Measurements from ENCODE around the gene DNMT3L.

DNA sequence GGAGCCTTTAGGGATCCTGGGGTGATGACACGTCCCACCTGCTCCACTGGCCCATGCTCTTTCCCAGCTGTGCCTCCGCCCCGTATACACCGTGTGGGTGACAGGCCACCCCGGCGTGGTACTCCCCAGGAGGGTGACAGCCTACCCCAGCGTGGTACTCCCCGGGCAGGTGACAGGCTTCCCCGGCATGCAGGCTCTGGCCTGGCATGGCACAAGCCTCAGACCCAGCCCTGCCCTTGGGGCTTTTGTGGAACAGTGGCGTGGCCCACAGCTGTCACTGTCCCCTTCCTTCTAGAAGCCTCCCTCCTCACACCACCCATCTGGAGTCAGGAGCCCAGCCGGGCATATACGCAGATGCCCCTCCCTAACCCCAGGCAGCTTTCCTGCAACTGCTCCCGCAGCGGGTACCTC, 33.5 kb upstream of the DNMT3L start:
- no peak for TF ChIP-seq REST (IDR thresholded peaks at IDR 0.05; ENCODE audit: low read depth)
- TF ChIP-seq MAX (IDR thresholded peaks at IDR 0.05) = no peak
- TF ChIP-seq RAD21 (IDR thresholded peaks at IDR 0.05; ENCODE audit: low read depth) = no peak
- no peak for TF ChIP-seq YY1 (IDR thresholded peaks at IDR 0.05; ENCODE audit: low read depth)
- TF ChIP-seq CREB1 (IDR thresholded peaks at IDR 0.05; ENCODE audit: low read depth) = no peak
- no peak for TF ChIP-seq EP300 (IDR thresholded peaks at IDR 0.05; ENCODE audit: borderline replicate concordance)
- TF ChIP-seq ZBTB7A (IDR thresholded peaks at IDR 0.05; ENCODE audit: low read depth) = no peak
- no peak for TF ChIP-seq TAF1 (IDR thresholded peaks at IDR 0.05; ENCODE audit: low read depth)
- no peak for TF ChIP-seq EGR1 (IDR thresholded peaks at IDR 0.05)
- TF ChIP-seq NFIC (IDR thresholded peaks at IDR 0.05) = no peak
